ENCODE measurements around the gene FGFR2. TPM values are rescaled to one million over a fixed set of nuclear protein-coding genes. Genes with fewer than 3 reads are reported as not detected.

FGFR2 gene
- total RNA-seq, 2 experiments from 2014 or later = not detected

- Mint-ChIP-seq H3K36me3 (ENCODE audit: low read depth) (no peaks in the 10 kb centered on the region), H3K9me3 (peaks cover 2% of the 10 kb centered on the region), H3K4me1 (ENCODE audit: low read depth) (no peaks in the 10 kb centered on the region), H3K27me3 (peaks cover 1% of the 10 kb centered on the region), H3K27ac (no peak overlapping the region), H3K4me3 (no peak overlapping the region)
- intact Hi-C loops (cut with micrococcal nuclease) = no loop called here
- ATAC-seq (no peak), DNase-seq (no peak)
- CTCF ChIA-PET = no interaction called here
- POLR2A ChIA-PET = no interaction called here
- TF ChIP-seq CTCF (IDR thresholded peaks at IDR 0.05) = no peak
Observed at GRCh38 chr10:121459279-121459621, 139.0 kb downstream of the FGFR2 start.

- Mint-ChIP-seq H3K27me3 (peaks cover 1% of the 10 kb centered on the region), H3K27ac (no peak overlapping the region), H3K9me3 (peaks cover 2% of the 10 kb centered on the region), H3K4me1 (ENCODE audit: low read depth) (no peaks in the 10 kb centered on the region), H3K4me3 (no peak overlapping the region), H3K36me3 (ENCODE audit: low read depth) (no peaks in the 10 kb centered on the region)
- ATAC-seq (no peak), DNase-seq (no peak)
- no peak for TF ChIP-seq CTCF (IDR thresholded peaks at IDR 0.05)
- POLR2A ChIA-PET = no interaction called here
- intact Hi-C loops (cut with micrococcal nuclease) = no loop called here
- CTCF ChIA-PET = no interaction called here
Observed at GRCh38 chr10:121457729-121458128, 140.5 kb downstream of the FGFR2 start.

GRCh38 chr10:121455377-121455776 is 142.9 kb downstream of the FGFR2 start:
- ATAC-seq (no peak), DNase-seq (no peak)
- TF ChIP-seq CTCF (IDR thresholded peaks at IDR 0.05) = no peak
- ChIA-PET CTCF (no interaction called here), POLR2A (no interaction called here)
- Mint-ChIP-seq H3K4me1 (ENCODE audit: low read depth) (no peaks in the 10 kb centered on the region), H3K27me3 (peaks cover 1% of the 10 kb centered on the region), H3K9me3 (peaks cover 2% of the 10 kb centered on the region), H3K27ac (no peak overlapping the region), H3K36me3 (ENCODE audit: low read depth) (no peaks in the 10 kb centered on the region), H3K4me3 (no peak overlapping the region)
- intact Hi-C loops (cut with micrococcal nuclease) = no loop called here

- Mint-ChIP-seq H3K27me3 (peaks cover 1% of the 10 kb centered on the region), H3K9me3 (peaks cover 2% of the 10 kb centered on the region), H3K27ac (no peak overlapping the region), H3K4me3 (no peak overlapping the region), H3K4me1 (ENCODE audit: low read depth) (no peaks in the 10 kb centered on the region), H3K36me3 (ENCODE audit: low read depth) (no peaks in the 10 kb centered on the region)
- DNase-seq = no peak
- TF ChIP-seq CTCF (IDR thresholded peaks at IDR 0.05) = no peak
- CTCF ChIA-PET = no interaction called here
- intact Hi-C loops (cut with micrococcal nuclease) = no loop called here
- no peak for ATAC-seq
- POLR2A ChIA-PET = no interaction called here
Observed at GRCh38 chr10:121454781-121455180, 143.5 kb downstream of the FGFR2 start.

GRCh38 chr10:121453160-121453559 is 145.1 kb downstream of the FGFR2 start:
- POLR2A ChIA-PET = no interaction called here
- TF ChIP-seq CTCF (IDR thresholded peaks at IDR 0.05) = no peak
- H3K4me3 Mint-ChIP-seq = no peak overlapping the region
- intact Hi-C loops (cut with micrococcal nuclease) = no loop called here
- H3K36me3 Mint-ChIP-seq (ENCODE audit: low read depth) = no peaks in the 10 kb centered on the region
- no peak overlapping the region for H3K27ac Mint-ChIP-seq
- H3K9me3 Mint-ChIP-seq = peaks cover 2% of the 10 kb centered on the region
- CTCF ChIA-PET = no interaction called here
- peaks cover 1% of the 10 kb centered on the region for H3K27me3 Mint-ChIP-seq
- no peak for DNase-seq
- H3K4me1 Mint-ChIP-seq (ENCODE audit: low read depth) = no peaks in the 10 kb centered on the region
- ATAC-seq = no peak

Data from activated CD8-positive, alpha-beta T cell treated with anti-CD3 and anti-CD28 coated beads for 36 hours (primary cell).